Peyer's patch (tissue), 4 donors: ENCODE measurements around the gene FAM181B.

Experiments used
- POLR2A ChIP-seq, 2 donors: fragments of 450-650 bp; IDR thresholded peaks; one replicate each; pipeline ENCODE4 v1.5.1; 2017; ENCODE audit warnings: antibody characterized with exemption in 2 of 2, mild to moderate bottlenecking in 2 of 2, moderate library complexity in 2 of 2
- TF ChIP-seq, protein P1 (sequence below), 6 experiments: fragments of 450-650 bp in 4 of 6; fragments of 200-600 bp in 2 of 6; sonication (generic) in 1 of 6; IDR thresholded peaks; one replicate each; pipeline ENCODE4 v1.5.1; 2017 to 2019; ENCODE audit warnings: antibody characterized with exemption in 6 of 6, mild to moderate bottlenecking in 3 of 6, moderate library complexity in 1 of 6

- no peak for TF ChIP-seq POLR2A (IDR thresholded peaks at IDR 0.05)
- TF ChIP-seq, protein P1, sequence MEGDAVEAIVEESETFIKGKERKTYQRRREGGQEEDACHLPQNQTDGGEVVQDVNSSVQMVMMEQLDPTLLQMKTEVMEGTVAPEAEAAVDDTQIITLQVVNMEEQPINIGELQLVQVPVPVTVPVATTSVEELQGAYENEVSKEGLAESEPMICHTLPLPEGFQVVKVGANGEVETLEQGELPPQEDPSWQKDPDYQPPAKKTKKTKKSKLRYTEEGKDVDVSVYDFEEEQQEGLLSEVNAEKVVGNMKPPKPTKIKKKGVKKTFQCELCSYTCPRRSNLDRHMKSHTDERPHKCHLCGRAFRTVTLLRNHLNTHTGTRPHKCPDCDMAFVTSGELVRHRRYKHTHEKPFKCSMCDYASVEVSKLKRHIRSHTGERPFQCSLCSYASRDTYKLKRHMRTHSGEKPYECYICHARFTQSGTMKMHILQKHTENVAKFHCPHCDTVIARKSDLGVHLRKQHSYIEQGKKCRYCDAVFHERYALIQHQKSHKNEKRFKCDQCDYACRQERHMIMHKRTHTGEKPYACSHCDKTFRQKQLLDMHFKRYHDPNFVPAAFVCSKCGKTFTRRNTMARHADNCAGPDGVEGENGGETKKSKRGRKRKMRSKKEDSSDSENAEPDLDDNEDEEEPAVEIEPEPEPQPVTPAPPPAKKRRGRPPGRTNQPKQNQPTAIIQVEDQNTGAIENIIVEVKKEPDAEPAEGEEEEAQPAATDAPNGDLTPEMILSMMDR (IDR thresholded peaks at IDR 0.05), result peak; percentile 10 to 76 (median 64)
Measured at GRCh38 chr11:82718307-82718706, 15.4 kb downstream of the FAM181B start.
